ENCODE results near the gene NACC2.

Gene NACC2

DNA sequence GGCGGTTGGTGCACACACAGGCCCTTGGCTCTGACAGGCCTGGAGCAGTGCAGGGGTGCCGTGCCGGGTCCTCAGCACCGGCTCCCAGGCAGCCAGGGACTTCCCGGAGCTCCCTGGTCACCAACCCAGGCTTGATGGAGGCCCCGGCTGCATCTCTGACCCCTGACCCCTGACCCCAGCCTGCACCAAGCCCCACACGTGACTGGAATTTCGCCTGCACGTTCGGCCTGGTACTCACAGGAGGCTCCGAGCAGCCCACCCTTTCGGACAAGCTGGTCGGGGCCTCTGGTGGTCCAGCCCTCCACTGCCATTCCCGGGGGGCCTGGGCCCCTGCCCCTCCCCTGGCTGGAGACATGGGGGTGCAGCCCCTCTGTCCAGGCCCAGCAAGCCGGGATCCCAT is 108.5 kb downstream of the NACC2 start:
- Histone ChIP-seq H3K4me1 (ENCODE audit: control insufficient read depth, low read length) (peaks cover 5% of the 10 kb centered on the region; the same call in 1 of the 2 replicates), H3K27me3 (ENCODE audit: control insufficient read depth, low read length) (no peaks in the 10 kb centered on the region), H3K4me2 (ENCODE audit: low read length) (no peak overlapping the region), H3K9me2 (replicated peaks; ENCODE audit: control insufficient read depth, low read length) (no peaks in the 10 kb centered on the region), H3K4me3 (ENCODE audit: low read length) (no peak overlapping the region), H3K9me3 (ENCODE audit: control insufficient read depth, insufficient read depth, low read length) (no peaks in the 10 kb centered on the region), H4K20me1 (ENCODE audit: control insufficient read depth, insufficient read depth, low read depth, low read length) (no peaks in the 10 kb centered on the region), H3F3A (ENCODE audit: control insufficient read depth, insufficient read depth) (no peaks in the 10 kb centered on the region), H3K27ac (ENCODE audit: low read depth, low read length) (no peak overlapping the region), H3K79me2 (ENCODE audit: control insufficient read depth, low read length) (no peaks in the 10 kb centered on the region), H3K36me3 (ENCODE audit: control insufficient read depth, low read length) (no peaks in the 10 kb centered on the region)
- TF ChIP-seq, protein P1, sequence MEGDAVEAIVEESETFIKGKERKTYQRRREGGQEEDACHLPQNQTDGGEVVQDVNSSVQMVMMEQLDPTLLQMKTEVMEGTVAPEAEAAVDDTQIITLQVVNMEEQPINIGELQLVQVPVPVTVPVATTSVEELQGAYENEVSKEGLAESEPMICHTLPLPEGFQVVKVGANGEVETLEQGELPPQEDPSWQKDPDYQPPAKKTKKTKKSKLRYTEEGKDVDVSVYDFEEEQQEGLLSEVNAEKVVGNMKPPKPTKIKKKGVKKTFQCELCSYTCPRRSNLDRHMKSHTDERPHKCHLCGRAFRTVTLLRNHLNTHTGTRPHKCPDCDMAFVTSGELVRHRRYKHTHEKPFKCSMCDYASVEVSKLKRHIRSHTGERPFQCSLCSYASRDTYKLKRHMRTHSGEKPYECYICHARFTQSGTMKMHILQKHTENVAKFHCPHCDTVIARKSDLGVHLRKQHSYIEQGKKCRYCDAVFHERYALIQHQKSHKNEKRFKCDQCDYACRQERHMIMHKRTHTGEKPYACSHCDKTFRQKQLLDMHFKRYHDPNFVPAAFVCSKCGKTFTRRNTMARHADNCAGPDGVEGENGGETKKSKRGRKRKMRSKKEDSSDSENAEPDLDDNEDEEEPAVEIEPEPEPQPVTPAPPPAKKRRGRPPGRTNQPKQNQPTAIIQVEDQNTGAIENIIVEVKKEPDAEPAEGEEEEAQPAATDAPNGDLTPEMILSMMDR (IDR thresholded peaks at IDR 0.05; ENCODE audit: low read depth, low read length, poor library complexity, severe bottlenecking) = no peak
- TF ChIP-seq EZH2phosphoT487 (IDR thresholded peaks at IDR 0.05; ENCODE audit: borderline replicate concordance, low read length) = no peak

DNA sequence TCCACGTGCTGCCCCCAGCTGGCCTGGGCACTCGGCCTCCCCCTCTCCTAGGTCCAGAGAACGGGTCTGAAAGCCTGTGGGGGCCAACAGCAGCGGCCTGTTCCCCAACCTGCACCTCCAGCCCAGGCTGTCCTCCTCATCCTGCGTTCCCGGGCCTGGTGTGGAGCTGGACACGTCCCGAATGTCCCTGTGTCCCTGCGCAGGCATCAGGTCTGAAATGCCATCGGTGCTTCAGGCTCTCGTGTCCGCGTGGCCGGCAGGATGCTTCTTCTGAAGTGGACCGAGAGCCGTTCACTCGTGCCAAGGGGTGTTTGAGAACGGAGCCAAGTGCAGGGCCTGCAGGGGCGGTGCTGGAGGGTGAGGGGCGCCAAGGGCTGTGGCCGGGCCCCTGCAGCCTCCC is 109.2 kb downstream of the NACC2 start:
- H3K79me2 ChIP-seq (ENCODE audit: control insufficient read depth, low read length) = no peaks in the 10 kb centered on the region
- H3K4me1 ChIP-seq (ENCODE audit: control insufficient read depth, low read length) = peaks cover 5% of the 10 kb centered on the region; the same call in 1 of the 2 replicates
- H3K9me3 ChIP-seq (ENCODE audit: control insufficient read depth, insufficient read depth, low read length) = no peaks in the 10 kb centered on the region
- H3K27me3 ChIP-seq (ENCODE audit: control insufficient read depth, low read length) = no peaks in the 10 kb centered on the region
- H3F3A ChIP-seq (ENCODE audit: control insufficient read depth, insufficient read depth) = no peaks in the 10 kb centered on the region
- H3K36me3 ChIP-seq (ENCODE audit: control insufficient read depth, low read length) = no peaks in the 10 kb centered on the region
- H3K4me3 ChIP-seq (ENCODE audit: low read length) = no peak overlapping the region
- H3K9me2 ChIP-seq (replicated peaks; ENCODE audit: control insufficient read depth, low read length) = no peaks in the 10 kb centered on the region
- no peak overlapping the region for H3K4me2 ChIP-seq (ENCODE audit: low read length)
- TF ChIP-seq, protein P1 (IDR thresholded peaks at IDR 0.05; ENCODE audit: low read depth, low read length, poor library complexity, severe bottlenecking) = no peak
- no peak for TF ChIP-seq EZH2phosphoT487 (IDR thresholded peaks at IDR 0.05; ENCODE audit: borderline replicate concordance, low read length)
- H3K27ac ChIP-seq (ENCODE audit: low read depth, low read length) = no peak overlapping the region
- no peaks in the 10 kb centered on the region for H4K20me1 ChIP-seq (ENCODE audit: control insufficient read depth, insufficient read depth, low read depth, low read length)

DNA sequence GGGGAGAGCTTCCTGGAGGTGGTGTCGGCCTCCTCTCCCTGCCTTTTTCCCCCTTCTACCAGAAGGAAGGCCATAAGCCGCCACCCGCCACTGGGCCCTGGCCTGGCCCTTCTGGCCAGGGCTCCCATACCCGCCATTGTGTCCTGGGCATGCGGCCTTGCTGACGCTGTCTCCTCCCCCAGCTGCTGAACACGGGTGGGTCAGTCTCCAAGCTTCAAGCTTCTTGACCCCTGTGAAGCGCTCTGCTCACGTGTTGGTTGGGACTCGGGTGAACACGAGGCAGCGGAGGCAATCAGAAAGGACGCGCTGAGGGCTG is 109.7 kb downstream of the NACC2 start:
- Histone ChIP-seq H3K4me2 (ENCODE audit: low read length) (no peak overlapping the region), H3K79me2 (ENCODE audit: control insufficient read depth, low read length) (no peaks in the 10 kb centered on the region), H3K4me1 (ENCODE audit: control insufficient read depth, low read length) (peaks cover 4% of the 10 kb centered on the region; the same call in 1 of the 2 replicates), H3K27ac (ENCODE audit: low read depth, low read length) (no peak overlapping the region), H3K9me3 (ENCODE audit: control insufficient read depth, insufficient read depth, low read length) (no peaks in the 10 kb centered on the region), H3F3A (ENCODE audit: control insufficient read depth, insufficient read depth) (no peaks in the 10 kb centered on the region), H3K36me3 (ENCODE audit: control insufficient read depth, low read length) (no peaks in the 10 kb centered on the region), H3K4me3 (ENCODE audit: low read length) (no peak overlapping the region), H4K20me1 (ENCODE audit: control insufficient read depth, insufficient read depth, low read depth, low read length) (no peaks in the 10 kb centered on the region), H3K9me2 (replicated peaks; ENCODE audit: control insufficient read depth, low read length) (no peaks in the 10 kb centered on the region), H3K27me3 (ENCODE audit: control insufficient read depth, low read length) (no peaks in the 10 kb centered on the region)
- TF ChIP-seq EZH2phosphoT487 (IDR thresholded peaks at IDR 0.05; ENCODE audit: borderline replicate concordance, low read length) = no peak
- TF ChIP-seq, protein P1 (IDR thresholded peaks at IDR 0.05; ENCODE audit: low read depth, low read length, poor library complexity, severe bottlenecking) = no peak

All from DOHH2 (cell line).